Hematopoietic multipotent progenitor cell treated with erythropoietin and hydrocortisone succinate and interleukin-3 and kit ligand, for 4 days (in vitro differentiated cells): ENCODE results near the gene RPL10.

Experiments
- DNase-seq: peaks from one replicate; pipeline ENCODE4 v3.0.0-alpha.2; 2015

Gene RPL10

DNA sequence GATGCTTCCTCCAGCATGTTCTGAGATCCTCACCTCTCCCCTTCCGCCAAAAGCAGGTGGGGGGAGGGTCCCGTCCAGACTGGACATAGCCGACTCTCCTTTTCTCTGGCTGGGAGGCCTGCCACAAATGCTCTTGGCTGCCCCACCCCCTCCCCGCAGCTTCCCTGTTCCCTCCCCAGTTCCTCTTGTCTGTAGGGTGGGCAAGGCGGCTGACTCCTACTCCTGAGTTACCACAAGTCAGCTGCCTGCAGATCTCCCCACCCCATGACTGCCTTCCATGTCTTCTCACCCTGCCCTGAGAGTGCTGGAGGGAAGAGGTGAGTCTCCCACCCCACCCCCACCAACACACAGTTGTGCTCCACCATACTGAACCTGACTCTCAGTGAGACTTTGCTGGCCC, 33.2 kb downstream of the RPL10 start:
- DNase-seq = peak; percentile 65

GRCh38 chrX:154432210-154432609, 34.0 kb downstream of the RPL10 start:
- DNase-seq = no peak

GRCh38 chrX:154433605-154434004, 35.4 kb downstream of the RPL10 start:
- DNase-seq = no peak

- DNase-seq = no peak
Measured at GRCh38 chrX:154434394-154435168, 36.4 kb downstream of the RPL10 start.

GRCh38 chrX:154435171-154435733, 37.1 kb downstream of the RPL10 start:
- no peak for DNase-seq

GRCh38 chrX:154436374-154436982, 38.3 kb downstream of the RPL10 start:
- DNase-seq = peak; percentile 52

DNA sequence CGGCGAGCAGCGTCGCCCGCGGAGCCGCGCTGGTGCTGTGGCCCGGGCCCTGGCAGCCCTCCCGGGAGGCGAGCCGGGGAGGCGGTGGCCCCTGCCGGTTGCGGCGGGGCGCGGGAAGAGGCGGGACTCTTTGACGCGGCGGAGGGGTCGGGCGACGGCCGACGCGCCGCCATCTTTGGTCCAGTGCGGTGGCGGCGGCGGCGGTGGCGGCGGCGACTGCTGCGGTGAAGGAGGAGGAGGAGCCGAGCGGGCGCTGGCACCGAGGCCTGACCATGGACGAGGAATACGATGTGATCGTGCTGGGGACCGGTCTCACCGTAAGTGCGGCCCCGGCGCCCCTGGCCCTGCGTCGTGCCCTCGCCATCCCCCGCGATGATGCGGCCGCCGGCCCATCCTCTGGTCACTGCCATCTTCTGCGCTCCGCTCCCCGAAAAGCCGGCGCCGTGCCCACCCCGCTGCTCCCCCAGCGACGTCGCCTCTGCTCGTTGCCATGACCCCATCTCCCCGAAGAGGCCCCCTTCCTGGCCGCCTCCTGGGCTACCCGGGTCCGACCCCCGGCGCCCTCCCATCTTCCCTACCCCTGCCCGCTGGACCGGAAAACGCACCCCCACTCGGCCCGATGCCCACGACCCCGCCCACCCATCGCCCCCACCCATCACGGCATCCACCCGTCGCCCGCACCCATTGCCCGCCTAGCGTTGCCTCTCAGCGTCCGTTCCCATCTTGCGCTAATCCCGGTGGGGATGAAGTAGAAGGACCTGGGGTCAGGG, 39.0 kb downstream of the RPL10 start, which contains the start of gene GDI1:
TSS of gene GDI1 (plus strand) at position 172 of the 770 bp plus-strand sequence. CDS start at position 273, 101 bp downstream.
- DNase-seq = peak; percentile 61

DNA sequence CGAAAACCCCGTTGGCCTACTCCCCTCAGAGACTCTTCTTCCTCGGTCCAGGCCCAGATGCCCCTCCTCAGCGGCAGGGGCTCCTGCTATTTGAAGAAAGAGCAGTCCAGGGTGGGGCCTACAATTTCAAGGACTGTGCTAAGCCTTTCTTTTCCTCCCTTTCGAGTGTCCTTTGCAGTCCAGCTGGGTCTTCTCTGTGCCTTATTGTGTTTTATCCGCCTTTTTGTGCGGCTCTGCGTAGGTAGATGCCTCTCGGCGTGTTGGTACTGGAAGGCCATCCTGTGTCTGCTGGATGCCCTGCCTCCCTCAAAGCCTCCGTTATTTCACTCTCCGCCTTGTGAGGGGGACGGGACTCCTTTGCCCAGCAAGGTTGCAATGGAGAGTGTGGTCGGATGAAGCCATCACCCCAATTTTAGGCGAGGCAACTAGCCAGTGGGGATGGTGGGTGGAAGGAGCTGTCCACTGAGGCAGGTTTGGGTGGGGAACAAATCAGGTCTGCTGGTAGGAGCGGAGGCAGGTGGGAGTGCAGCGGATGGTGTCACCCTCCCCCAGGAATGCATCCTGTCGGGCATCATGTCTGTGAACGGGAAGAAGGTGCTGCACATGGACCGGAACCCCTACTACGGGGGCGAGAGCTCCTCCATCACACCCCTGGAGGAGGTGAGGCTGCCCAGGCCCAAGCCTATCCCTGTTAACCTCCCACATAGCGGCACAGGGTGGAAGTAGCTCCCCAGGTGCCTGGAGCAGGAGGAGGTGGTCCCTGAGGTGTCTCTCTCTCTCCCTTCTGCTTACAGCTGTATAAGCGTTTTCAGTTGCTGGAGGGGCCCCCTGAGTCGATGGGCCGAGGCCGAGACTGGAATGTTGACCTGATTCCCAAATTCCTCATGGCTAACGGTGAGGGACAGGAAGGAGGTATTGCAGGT, 40.1 kb downstream of the RPL10 start:
- DNase-seq = no peak

GRCh38 chrX:154439841-154440240, 41.7 kb downstream of the RPL10 start:
- DNase-seq = no peak

GRCh38 chrX:154440623-154441357, 42.6 kb downstream of the RPL10 start:
- DNase-seq = no peak

- DNase-seq = no peak
Measured at GRCh38 chrX:154441564-154441963, 43.4 kb downstream of the RPL10 start.

DNA sequence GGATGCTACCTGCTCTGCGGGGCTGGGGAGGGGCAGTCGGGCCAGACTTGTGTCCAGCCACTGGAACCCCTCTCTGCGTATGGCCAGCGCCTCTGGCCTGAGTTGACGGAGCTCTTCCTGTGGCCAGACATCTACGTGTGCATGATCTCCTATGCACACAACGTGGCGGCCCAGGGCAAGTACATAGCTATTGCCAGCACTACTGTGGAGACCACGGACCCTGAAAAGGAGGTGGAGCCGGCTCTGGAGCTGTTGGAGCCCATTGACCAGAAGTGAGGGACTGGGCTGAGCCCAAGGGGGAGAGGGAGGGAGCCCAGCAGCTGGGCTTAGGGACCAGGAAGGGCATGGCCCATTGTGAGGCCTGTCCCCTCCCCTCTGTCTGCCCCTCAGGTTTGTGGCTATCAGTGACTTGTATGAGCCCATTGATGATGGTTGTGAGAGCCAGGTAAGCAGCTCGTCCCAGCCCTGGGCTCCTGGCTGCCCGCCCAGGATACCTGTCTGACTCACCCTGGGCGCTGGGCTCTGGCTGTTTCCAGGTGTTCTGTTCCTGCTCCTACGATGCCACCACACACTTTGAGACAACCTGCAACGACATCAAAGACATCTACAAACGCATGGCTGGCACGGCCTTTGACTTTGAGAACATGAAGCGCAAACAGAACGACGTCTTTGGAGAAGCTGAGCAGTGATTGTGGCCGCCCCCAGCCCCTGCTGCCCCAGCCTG, 44.0 kb downstream of the RPL10 start:
- no peak for DNase-seq

DNA sequence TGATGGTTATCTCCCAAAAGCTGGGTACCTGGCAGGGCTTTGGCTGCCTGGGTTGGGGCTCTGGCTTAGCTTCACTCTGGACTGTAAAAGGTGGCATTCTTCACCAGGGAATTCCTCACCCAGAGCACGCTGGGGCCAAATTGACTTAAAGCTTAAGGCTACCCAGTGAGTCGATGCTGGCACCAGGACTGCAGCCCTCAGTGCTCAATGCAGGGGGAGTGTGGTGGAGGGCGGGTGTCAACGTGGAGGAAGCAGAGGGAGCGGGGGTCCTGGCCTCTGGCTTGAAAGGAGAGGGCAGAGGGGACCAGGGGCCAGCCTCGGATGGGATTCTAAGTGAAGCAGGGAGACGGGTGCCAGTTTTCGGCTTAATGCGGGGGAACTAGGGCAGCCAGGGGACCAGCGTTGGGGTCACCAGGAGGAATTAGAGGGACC, 45.3 kb downstream of the RPL10 start:
- no peak for DNase-seq

- DNase-seq = peak; percentile 81
Measured at GRCh38 chrX:154443992-154444754, 46.0 kb downstream of the RPL10 start, which contains the start of gene FAM50A. FAM50A (plus strand) TSS chrX:154444141; CDS start chrX:154444236, 95 bp downstream.

GRCh38 chrX:154444755-154445246, 46.6 kb downstream of the RPL10 start:
- no peak for DNase-seq

GRCh38 chrX:154445776-154446175, 47.6 kb downstream of the RPL10 start:
- DNase-seq = no peak

GRCh38 chrX:154446430-154446829, 48.3 kb downstream of the RPL10 start:
- DNase-seq = no peak

DNA sequence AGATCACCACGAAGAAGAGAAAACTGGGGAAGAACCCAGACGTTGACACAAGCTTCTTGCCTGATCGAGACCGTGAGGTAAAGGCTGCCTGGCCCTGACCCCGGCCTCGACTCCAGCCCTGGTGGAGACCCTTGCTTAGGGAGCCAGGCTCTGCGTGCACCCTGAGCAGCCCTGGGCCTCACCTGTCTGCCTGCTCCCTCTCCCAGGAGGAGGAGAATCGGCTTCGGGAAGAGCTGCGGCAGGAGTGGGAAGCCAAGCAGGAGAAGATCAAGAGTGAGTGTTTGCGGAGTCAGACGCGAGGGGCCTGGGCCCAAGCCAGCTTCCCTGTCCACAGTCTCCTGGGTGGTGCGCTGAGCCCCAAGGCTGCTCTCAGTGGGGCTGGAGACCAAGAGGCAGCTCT, 50.3 kb downstream of the RPL10 start:
- no peak for DNase-seq

GRCh38 chrX:154449618-154450017, 51.4 kb downstream of the RPL10 start:
- DNase-seq = no peak

DNA sequence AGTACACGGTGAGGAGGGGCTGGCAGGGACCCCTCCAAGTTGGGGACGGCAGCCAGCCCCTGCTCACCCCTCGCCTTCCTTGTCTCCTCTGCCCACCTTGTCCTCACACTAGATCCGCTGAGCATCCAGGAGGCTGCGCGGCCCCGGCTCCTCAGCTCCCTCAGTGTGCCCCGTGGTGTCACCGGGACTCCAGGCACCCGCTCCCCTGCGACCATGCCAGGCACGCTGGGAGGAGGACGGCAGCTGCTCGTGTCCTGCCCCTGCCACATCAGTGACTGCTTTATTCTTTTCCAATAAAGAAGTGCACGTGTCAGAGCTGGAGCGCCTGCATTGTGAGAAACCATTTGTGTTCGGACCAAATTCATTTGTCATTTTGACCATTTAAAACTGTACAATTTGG, 52.1 kb downstream of the RPL10 start:
- no peak for DNase-seq
